Hepatocyte (in vitro differentiated cells): ENCODE results near the gene NXN. TPM values are rescaled to one million over a fixed set of nuclear protein-coding genes. Genes with fewer than 3 reads are reported as not detected.
A peak's percentile ranks its signal among the peaks of the same experiment; 100 is the strongest.

Experiments used
- DNase-seq: peaks from one replicate; pipeline ENCODE4 v3.0.0-alpha.2; 2016; ENCODE audit warnings: low spot score
- H2AFZ ChIP-seq: fragments of 200-600 bp; sonication (generic); 2 replicates; pipeline ENCODE4 v1.6.0; 2016; ENCODE audit warnings: antibody characterized with exemption, mild to moderate bottlenecking
- H3K27ac ChIP-seq: fragments of 200-600 bp; sonication (generic); 2 replicates; pipeline ENCODE4 v1.5.1; 2016; ENCODE audit warnings: mild to moderate bottlenecking
- H3K27me3 ChIP-seq: fragments of 200-600 bp; sonication (generic); 2 replicates; pipeline ENCODE4 v1.6.1; 2016
- H3K36me3 ChIP-seq: fragments of 200-600 bp; sonication (generic); replicated peaks from 2 replicates; pipeline ENCODE4 v1.5.1; 2016; ENCODE audit warnings: low read depth; ENCODE audit not compliant: insufficient read depth
- H3K4me1 ChIP-seq: fragments of 200-600 bp; sonication (generic); 2 replicates; pipeline ENCODE4 v1.5.1; 2016; ENCODE audit warnings: mild to moderate bottlenecking, moderate library complexity; ENCODE audit not compliant: insufficient read depth
- H3K4me2 ChIP-seq: fragments of 200-600 bp; sonication (generic); 2 replicates; pipeline ENCODE4 v1.6.0; 2016
- H3K4me3 ChIP-seq: fragments of 200-600 bp; sonication (generic); 2 replicates; pipeline ENCODE4 v1.5.1; 2016; ENCODE audit warnings: mild to moderate bottlenecking
- H3K79me2 ChIP-seq: fragments of 200-600 bp; sonication (generic); 2 replicates; pipeline ENCODE4 v1.6.0; 2017; ENCODE audit warnings: mild to moderate bottlenecking
- H3K9me2 ChIP-seq: fragments of 200-600 bp; sonication (generic); replicated peaks from 2 replicates; pipeline ENCODE4 v1.6.0; 2017; ENCODE audit warnings: mild to moderate bottlenecking; ENCODE audit not compliant: insufficient read depth
- H3K9me3 ChIP-seq: fragments of 200-600 bp; sonication (generic); 2 replicates; pipeline ENCODE4 v1.5.1; 2016; ENCODE audit warnings: low read depth, mild to moderate bottlenecking
- H4K20me1 ChIP-seq: fragments of 200-600 bp; sonication (generic); 2 replicates; pipeline ENCODE4 v1.6.0; 2016; ENCODE audit warnings: mild to moderate bottlenecking; ENCODE audit not compliant: insufficient read depth, poor library complexity, severe bottlenecking
- EZH2 ChIP-seq: fragments of 200-600 bp; sonication (generic); IDR thresholded peaks from 2 replicates; pipeline ENCODE4 v1.6.1; 2016; ENCODE audit warnings: antibody characterized with exemption, mild to moderate bottlenecking, borderline replicate concordance
- EZH2phosphoT487 ChIP-seq: fragments of 200-600 bp; sonication (generic); IDR thresholded peaks from one replicate; pipeline ENCODE4 v1.6.1; 2018; ENCODE audit warnings: antibody characterized with exemption, mild to moderate bottlenecking, low read depth, moderate library complexity; ENCODE audit not compliant: unreplicated experiment, severe bottlenecking
- WGBS: methylation state at CpG from one replicate; pipeline ENCODE4 v1.1.6; 2016; ENCODE audit warnings: low lambda C conversion rate; ENCODE audit errors: missing lambda C conversion rate; 5-methylcytosine and 5-hydroxymethylcytosine counted together
- polyA plus RNA-seq: library from polyadenylated mRNA; unstranded; fragments of >200 nt; fragmentation: Nextera tagmentation; extraction: Ambion mirVana; gene quantifications from 2 replicates; pipeline ENCODE4 v1.2.1, GENCODE V29; 2016
- total RNA-seq: library from RNA; depleted of rRNA; stranded (reverse); fragments of >200 nt; gene quantifications from 2 replicates; pipeline ENCODE4 v1.2.3, GENCODE V29; 2014
- TF ChIP-seq, protein P1 (sequence below): fragments of 200-600 bp; sonication (generic); IDR thresholded peaks from 2 replicates; pipeline ENCODE4 v1.5.1; 2016; ENCODE audit warnings: antibody characterized with exemption, mild to moderate bottlenecking; ENCODE audit not compliant: poor library complexity

The NXN gene
- total and polyA plus RNA-seq, 2 experiments from 2014 or later: 55.0 to 74.1 TPM

DNA sequence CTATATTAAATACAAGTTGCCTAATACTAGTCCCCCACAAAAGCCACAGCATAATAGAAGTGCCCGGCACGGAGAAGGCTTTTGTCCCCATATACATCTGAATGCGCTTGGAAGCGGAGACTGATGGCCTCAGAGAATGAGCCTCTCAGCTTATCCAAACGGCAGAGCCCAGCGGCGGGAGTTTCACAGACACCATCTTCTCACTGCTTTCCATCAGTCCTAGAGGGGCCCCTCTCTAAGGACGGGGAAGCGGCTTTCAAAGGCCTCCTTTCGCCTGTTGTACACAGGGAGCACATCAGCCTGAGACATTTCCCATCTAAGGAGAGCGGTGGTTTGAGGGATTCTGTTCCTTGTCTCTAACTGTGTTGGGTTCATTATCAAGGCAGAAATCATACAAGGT lies 16.9 kb downstream of the NXN start:
- TF ChIP-seq EZH2 (no peak), EZH2phosphoT487 (no peak)
- TF ChIP-seq, protein P1, sequence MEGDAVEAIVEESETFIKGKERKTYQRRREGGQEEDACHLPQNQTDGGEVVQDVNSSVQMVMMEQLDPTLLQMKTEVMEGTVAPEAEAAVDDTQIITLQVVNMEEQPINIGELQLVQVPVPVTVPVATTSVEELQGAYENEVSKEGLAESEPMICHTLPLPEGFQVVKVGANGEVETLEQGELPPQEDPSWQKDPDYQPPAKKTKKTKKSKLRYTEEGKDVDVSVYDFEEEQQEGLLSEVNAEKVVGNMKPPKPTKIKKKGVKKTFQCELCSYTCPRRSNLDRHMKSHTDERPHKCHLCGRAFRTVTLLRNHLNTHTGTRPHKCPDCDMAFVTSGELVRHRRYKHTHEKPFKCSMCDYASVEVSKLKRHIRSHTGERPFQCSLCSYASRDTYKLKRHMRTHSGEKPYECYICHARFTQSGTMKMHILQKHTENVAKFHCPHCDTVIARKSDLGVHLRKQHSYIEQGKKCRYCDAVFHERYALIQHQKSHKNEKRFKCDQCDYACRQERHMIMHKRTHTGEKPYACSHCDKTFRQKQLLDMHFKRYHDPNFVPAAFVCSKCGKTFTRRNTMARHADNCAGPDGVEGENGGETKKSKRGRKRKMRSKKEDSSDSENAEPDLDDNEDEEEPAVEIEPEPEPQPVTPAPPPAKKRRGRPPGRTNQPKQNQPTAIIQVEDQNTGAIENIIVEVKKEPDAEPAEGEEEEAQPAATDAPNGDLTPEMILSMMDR: no peak
- no peaks in the 10 kb centered on the region for H3K9me2 ChIP-seq
- no peaks in the 10 kb centered on the region for H3K27me3 ChIP-seq
- peaks cover 6% of the 10 kb centered on the region for H4K20me1 ChIP-seq
- no peak overlapping the region for H3K4me3 ChIP-seq
- H3K4me1 ChIP-seq: peaks cover 34% of the 10 kb centered on the region
- H3K79me2 ChIP-seq: peaks cover 94% of the 10 kb centered on the region
- no peak overlapping the region for H2AFZ ChIP-seq
- no peaks in the 10 kb centered on the region for H3K9me3 ChIP-seq
- WGBS: 50% methylated on average over 11 of the region's 11 CpGs
- DNase-seq: no peak
- no peaks in the 10 kb centered on the region for H3K36me3 ChIP-seq
- H3K27ac ChIP-seq: peak overlapping the region; percentile 93
- H3K4me2 ChIP-seq: peak overlapping the region; percentile 65

DNA sequence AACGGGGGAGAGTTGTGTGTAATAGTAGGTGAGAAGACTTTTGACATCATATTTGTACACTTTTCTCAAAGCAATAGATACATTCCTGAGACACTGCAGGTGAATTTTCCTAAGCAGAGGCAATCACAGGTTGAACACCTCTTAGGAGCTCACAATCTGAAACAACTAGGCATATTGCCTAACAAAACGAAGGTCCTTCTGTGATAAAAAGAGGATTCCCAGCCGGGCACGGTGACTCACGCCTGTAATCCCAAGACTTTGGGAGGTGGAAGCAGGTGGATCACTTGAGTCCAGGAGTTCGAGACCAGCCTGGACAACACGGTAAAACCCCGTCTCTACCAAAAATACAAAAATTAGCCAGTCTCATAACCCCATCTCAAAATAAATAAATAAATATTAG lies 17.4 kb downstream of the NXN start:
- no peak for DNase-seq
- peaks cover 6% of the 10 kb centered on the region for H4K20me1 ChIP-seq
- peaks cover 34% of the 10 kb centered on the region for H3K4me1 ChIP-seq
- peaks cover 94% of the 10 kb centered on the region for H3K79me2 ChIP-seq
- WGBS: 73% methylated on average over 8 of the region's 8 CpGs
- no peaks in the 10 kb centered on the region for H3K27me3 ChIP-seq
- no peaks in the 10 kb centered on the region for H3K36me3 ChIP-seq
- H3K9me2 ChIP-seq: no peaks in the 10 kb centered on the region
- H3K27ac ChIP-seq: peak overlapping the region; percentile 93
- no peak overlapping the region for H2AFZ ChIP-seq
- no peaks in the 10 kb centered on the region for H3K9me3 ChIP-seq
- H3K4me3 ChIP-seq: no peak overlapping the region
- TF ChIP-seq, protein P1: no peak
- TF ChIP-seq EZH2: no peak
- no peak for TF ChIP-seq EZH2phosphoT487
- H3K4me2 ChIP-seq: peak overlapping the region; percentile 65

DNA sequence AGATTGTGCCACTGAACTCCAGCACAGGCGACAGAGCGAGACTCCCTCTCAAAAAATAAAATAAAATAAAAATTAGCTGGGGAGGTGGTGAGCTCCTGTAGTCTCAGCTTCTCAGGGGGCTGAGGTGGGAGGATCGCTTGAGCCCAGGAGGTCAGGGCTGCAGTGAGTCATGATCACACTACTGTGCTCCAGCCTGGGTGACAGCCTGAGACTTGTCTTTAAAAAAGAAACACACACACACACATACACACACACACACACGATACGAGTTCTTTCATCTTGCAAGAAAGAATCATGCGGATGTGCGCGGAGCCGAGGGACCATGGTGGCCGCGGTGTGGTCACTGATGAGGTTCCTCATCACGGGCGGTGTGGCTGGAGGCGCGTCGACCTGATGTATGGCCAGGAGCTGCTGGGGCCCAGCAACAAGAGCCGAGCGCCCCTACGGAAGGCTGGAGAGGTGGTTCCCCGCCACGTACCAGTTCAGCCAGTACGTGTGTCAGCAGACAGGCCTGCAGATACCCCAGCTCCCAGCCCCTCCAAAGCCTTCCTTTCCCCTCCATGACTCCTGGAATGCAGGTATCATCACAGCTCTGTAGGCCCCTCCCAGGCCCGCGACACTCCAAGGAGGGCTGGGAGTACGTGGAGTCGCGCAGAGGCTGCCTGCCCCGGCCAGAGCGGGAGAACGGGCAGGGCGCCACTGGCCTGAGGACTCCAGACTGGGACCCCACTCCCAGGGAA lies 20.7 kb downstream of the NXN start:
- Histone ChIP-seq H3K4me1 (peaks cover 17% of the 10 kb centered on the region), H3K36me3 (no peaks in the 10 kb centered on the region), H3K9me2 (no peaks in the 10 kb centered on the region), H3K27ac (no peak overlapping the region), H3K4me2 (no peak overlapping the region), H3K9me3 (no peaks in the 10 kb centered on the region), H2AFZ (no peak overlapping the region), H3K79me2 (peaks cover 90% of the 10 kb centered on the region), H3K4me3 (no peak overlapping the region), H4K20me1 (peaks cover 6% of the 10 kb centered on the region), H3K27me3 (no peaks in the 10 kb centered on the region)
- TF ChIP-seq, protein P1: no peak
- TF ChIP-seq EZH2: no peak
- no peak for TF ChIP-seq EZH2phosphoT487
- 92% methylated on average over 31 of the region's 31 CpGs for WGBS
- no peak for DNase-seq
